H9 (cell line): ENCODE results near the gene PROM1. TPM values are rescaled to one million over a fixed set of nuclear protein-coding genes. Genes with fewer than 3 reads are reported as not detected.

Experiments
- DNase-seq: peaks from one replicate; pipeline ENCODE4 v3.0.0-alpha.2; 2017
- H2AFZ ChIP-seq: one replicate; pipeline ENCODE4 v1.6.1; 2013; ENCODE audit warnings: mild to moderate bottlenecking, low read length, control low read depth, moderate library complexity
- H2AK5ac ChIP-seq: 2 replicates; pipeline ENCODE4 v1.6.1; 2013; ENCODE audit warnings: low read length, control low read depth, mixed read lengths; ENCODE audit not compliant: insufficient read length
- H2BK120ac ChIP-seq: one replicate; pipeline ENCODE4 v1.6.1; 2013; ENCODE audit warnings: low read depth, mild to moderate bottlenecking, low read length, control low read depth, inconsistent platforms; ENCODE audit not compliant: poor library complexity, severe bottlenecking
- H2BK12ac ChIP-seq: 2 replicates; pipeline ENCODE4 v1.6.1; 2013; ENCODE audit warnings: low read length, control low read depth, mixed read lengths, low read depth; ENCODE audit not compliant: insufficient read length
- H2BK15ac ChIP-seq: 2 replicates; pipeline ENCODE4 v1.6.1; 2013; ENCODE audit warnings: low read depth, low read length, control low read depth
- H2BK20ac ChIP-seq: one replicate; pipeline ENCODE4 v1.6.1; 2013; ENCODE audit warnings: low read depth, mild to moderate bottlenecking, low read length, control low read depth, inconsistent platforms; ENCODE audit not compliant: poor library complexity, severe bottlenecking
- H2BK5ac ChIP-seq: 2 replicates; pipeline ENCODE4 v1.6.1; 2013; ENCODE audit warnings: low read length, control low read depth, mixed read lengths; ENCODE audit not compliant: insufficient read length
- H3K14ac ChIP-seq: 2 replicates; pipeline ENCODE4 v1.6.1; 2013; ENCODE audit warnings: low read length, control low read depth; ENCODE audit not compliant: insufficient read depth
- H3K18ac ChIP-seq: 2 replicates; pipeline ENCODE4 v1.6.1; 2013; ENCODE audit warnings: low read depth, mild to moderate bottlenecking, mixed read lengths, low read length, control low read depth; ENCODE audit not compliant: insufficient read length
- H3K23ac ChIP-seq: 2 replicates; pipeline ENCODE4 v1.6.1; 2013; ENCODE audit warnings: low read length, control low read depth, mixed read lengths, low read depth; ENCODE audit not compliant: insufficient read length
- H3K23me2 ChIP-seq: 2 replicates; pipeline ENCODE4 v1.6.1; 2013; ENCODE audit warnings: low read depth, mild to moderate bottlenecking, mixed read lengths, low read length, control low read depth; ENCODE audit not compliant: insufficient read length, poor library complexity, severe bottlenecking
- H3K27ac ChIP-seq: 2 replicates; pipeline ENCODE4 v1.5.1; 2013; ENCODE audit warnings: low read length, control low read depth, mixed read lengths, low read depth; ENCODE audit not compliant: insufficient read length
- H3K27me3 ChIP-seq: 2 replicates; pipeline ENCODE4 v1.6.1; 2013; ENCODE audit warnings: low read length, control low read depth, inconsistent platforms; ENCODE audit not compliant: insufficient read depth
- H3K4ac ChIP-seq: 2 replicates; pipeline ENCODE4 v1.6.1; 2013; ENCODE audit warnings: low read depth, mild to moderate bottlenecking, control low read depth, inconsistent platforms, low read length, moderate library complexity
- H3K4me1 ChIP-seq: 2 replicates; pipeline ENCODE4 v1.6.1; 2013; ENCODE audit warnings: low read length, control low read depth, inconsistent platforms; ENCODE audit not compliant: insufficient read depth
- H3K4me2 ChIP-seq: 2 replicates; pipeline ENCODE4 v1.6.1; 2013; ENCODE audit warnings: low read length, control low read depth, mixed read lengths; ENCODE audit not compliant: insufficient read length, insufficient read depth
- H3K56ac ChIP-seq: 2 replicates; pipeline ENCODE4 v1.6.1; 2013; ENCODE audit warnings: low read depth, mild to moderate bottlenecking, mixed read lengths, low read length, control low read depth; ENCODE audit not compliant: insufficient read length
- H3K79me1 ChIP-seq: 2 replicates; pipeline ENCODE4 v1.6.1; 2013; ENCODE audit warnings: low read depth, mild to moderate bottlenecking, moderate library complexity, low read length, control low read depth, inconsistent platforms; ENCODE audit not compliant: insufficient read depth, poor library complexity, severe bottlenecking
- H3K79me2 ChIP-seq: 2 replicates; pipeline ENCODE4 v1.6.1; 2013; ENCODE audit warnings: low read length, control low read depth, inconsistent platforms; ENCODE audit not compliant: insufficient read depth
- H3K9ac ChIP-seq: 2 replicates; pipeline ENCODE4 v1.6.1; 2013; ENCODE audit warnings: low read length, control low read depth, mixed read lengths; ENCODE audit not compliant: insufficient read length; ENCODE audit errors: extremely low read depth
- H3K9me3 ChIP-seq: one replicate; pipeline ENCODE4 v1.6.1; 2013; ENCODE audit warnings: low read depth, low read length, inconsistent platforms; ENCODE audit not compliant: control insufficient read depth
- H3T11ph ChIP-seq: one replicate; pipeline ENCODE4 v1.6.1; 2013; ENCODE audit warnings: mild to moderate bottlenecking, low read length, control low read depth, inconsistent platforms
- H4K20me1 ChIP-seq: one replicate; pipeline ENCODE4 v1.6.1; 2013; ENCODE audit not compliant: control insufficient read depth, insufficient read length, insufficient read depth
- H4K5ac ChIP-seq: 2 replicates; pipeline ENCODE4 v1.6.1; 2013; ENCODE audit warnings: low read depth, mild to moderate bottlenecking, mixed read lengths, low read length, control low read depth; ENCODE audit not compliant: insufficient read length
- H4K8ac ChIP-seq: replicated peaks from 2 replicates; pipeline ENCODE4 v1.6.1; 2013; ENCODE audit warnings: low read length, control low read depth, mixed read lengths, low read depth; ENCODE audit not compliant: insufficient read length
- H4K91ac ChIP-seq: 2 replicates; pipeline ENCODE4 v1.6.1; 2013; ENCODE audit warnings: low read depth, mild to moderate bottlenecking, moderate library complexity, mixed read lengths, low read length, control low read depth; ENCODE audit not compliant: insufficient read length
- H3K27ac Mint-ChIP-seq, 3 experiments: 2 replicates in 2 of 3; 3 replicates in 1 of 3; pipeline ENCODE4 v1.8.0; 2020 to 2021; ENCODE audit warnings: mixed read lengths in 3 of 3, mild to moderate bottlenecking in 1 of 3, moderate library complexity in 1 of 3
- H3K27me3 Mint-ChIP-seq: 2 replicates; pipeline ENCODE4 v1.8.0; 2021; ENCODE audit warnings: low read depth, mild to moderate bottlenecking, moderate library complexity, mixed read lengths
- H3K36me3 Mint-ChIP-seq, 3 experiments: 2 replicates in 2 of 3; 3 replicates in 1 of 3; pipeline ENCODE4 v1.8.0; 2020 to 2021; ENCODE audit warnings: low read depth in 3 of 3, mixed read lengths in 3 of 3; ENCODE audit not compliant: insufficient read depth in 1 of 3
- H3K4me1 Mint-ChIP-seq, 2 experiments: 2 replicates each; pipeline ENCODE4 v1.8.0; 2020; ENCODE audit warnings: mixed read lengths in 2 of 2
- H3K4me3 Mint-ChIP-seq, 2 experiments: 2 replicates in 1 of 2; 3 replicates in 1 of 2; pipeline ENCODE4 v1.8.0; 2020 to 2021; ENCODE audit warnings: mild to moderate bottlenecking in 2 of 2, mixed read lengths in 2 of 2, moderate library complexity in 1 of 2
- H3K9me3 Mint-ChIP-seq, 2 experiments: 2 replicates in 1 of 2; 3 replicates in 1 of 2; pipeline ENCODE4 v1.8.0; 2020; ENCODE audit warnings: mild to moderate bottlenecking in 2 of 2, mixed read lengths in 2 of 2, moderate library complexity in 1 of 2
- CTCF ChIP-seq: fragments of 200-600 bp; sonication (generic); conservative IDR thresholded peaks from 3 replicates; pipeline ENCODE4 v1.8.0; 2021; ENCODE audit warnings: antibody characterized with exemption, mild to moderate bottlenecking
- WGBS: extraction: QIAGEN DNeasy Blood & Tissue Kit; methylation state at CpG from one replicate; pipeline ENCODE4 v1.1.7; 2013; ENCODE audit warnings: missing lambda C conversion rate, low lambda C conversion rate, mixed read lengths; ENCODE audit not compliant: insufficient read length; ENCODE audit errors: extremely low coverage; 5-methylcytosine and 5-hydroxymethylcytosine counted together
- total RNA-seq: library from RNA; stranded (reverse); gene quantifications from 2 replicates; pipeline ENCODE4 v1.2.1, GENCODE V29; 2021

The PROM1 gene
- total RNA-seq, 1 experiment from 2014 or later: 98.3 TPM

GRCh38 chr4:15956179-15956850 is 127.5 kb downstream of the PROM1 start:
- Histone ChIP-seq H3K14ac (no peak overlapping the region), H2BK5ac (no peak overlapping the region), H3K4me1 (peaks cover 3% of the 10 kb centered on the region; the same call in 1 of the 2 replicates), H3K9me3 (no peaks in the 10 kb centered on the region), H3K23ac (no peak overlapping the region), H3K4ac (no peak overlapping the region), H3K27me3 (no peaks in the 10 kb centered on the region), H3K56ac (no peak overlapping the region), H3K23me2 (no peaks in the 10 kb centered on the region), H2AFZ (no peak overlapping the region), H2BK20ac (no peak overlapping the region), H2BK120ac (no peak overlapping the region), H3K79me2 (no peaks in the 10 kb centered on the region), H4K5ac (no peak overlapping the region), H2BK12ac (no peak overlapping the region), H4K8ac (no peak overlapping the region), H3K9ac (no peak overlapping the region), H3K79me1 (no peaks in the 10 kb centered on the region), H2AK5ac (no peak overlapping the region), H3K4me2 (no peak overlapping the region), H3K18ac (no peak overlapping the region), H3T11ph (no peak overlapping the region), H3K27ac (no peak overlapping the region), H4K20me1 (no peaks in the 10 kb centered on the region), H2BK15ac (no peak overlapping the region), H4K91ac (no peak overlapping the region)
- peak; percentile 86 for DNase-seq
- peaks cover 17 to 28% of the 10 kb centered on the region in 2 experiments for H3K9me3 Mint-ChIP-seq
- TF ChIP-seq CTCF: peak; percentile 92
- no CpG with 5 or more reads among the region's 9 CpGs for WGBS
- 0 out of 5 replicates have a peak overlapping the region, but pooled peaks of 1 of the 2 experiments have one; percentile 21 for H3K4me3 Mint-ChIP-seq
- no peak overlapping the region for H3K27ac Mint-ChIP-seq
- H3K4me1 Mint-ChIP-seq: peaks cover 6 to 10% of the 10 kb centered on the region in 2 experiments
- H3K27me3 Mint-ChIP-seq: peaks cover 2% of the 10 kb centered on the region
- H3K36me3 Mint-ChIP-seq: peaks cover 3 to 13% (median 10%) of the 10 kb centered on the region in 3 experiments; a peak in 6 of 7 replicates
